Ascending aorta (tissue), 2 donors: ENCODE results near the gene OSM. TPM values are rescaled to one million over a fixed set of nuclear protein-coding genes. Genes with fewer than 3 reads are reported as not detected.

Experiments used
- DNase-seq, 2 donors: peaks; one replicate each; pipeline ENCODE4 v3.0.0-alpha.2; 2019; ENCODE audit warnings: low spot score in 2 of 2
- H3K27ac ChIP-seq, 2 donors: fragments of 200-600 bp; sonication (generic); one replicate each; pipeline ENCODE4 v1.5.1; 2016 to 2017; ENCODE audit warnings: mild to moderate bottlenecking in 1 of 2
- H3K27me3 ChIP-seq: fragments of 200-600 bp; sonication (generic); one replicate; pipeline ENCODE4 v1.5.1; 2017
- H3K36me3 ChIP-seq, 2 donors: fragments of 200-600 bp; sonication (generic); one replicate each; pipeline ENCODE4 v1.5.1; 2016
- H3K4me1 ChIP-seq, 2 donors: fragments of 200-600 bp; sonication (generic); one replicate each; pipeline ENCODE4 v1.5.1; 2016 to 2017; ENCODE audit warnings: mild to moderate bottlenecking in 1 of 2
- H3K4me3 ChIP-seq, 2 donors: fragments of 200-600 bp; sonication (generic); one replicate each; pipeline ENCODE4 v1.5.1; 2016 to 2017; ENCODE audit warnings: mild to moderate bottlenecking in 1 of 2
- H3K9me3 ChIP-seq, 2 donors: fragments of 200-600 bp; sonication (generic); one replicate each; pipeline ENCODE4 v1.5.1; 2016
- intact Hi-C: fragments of 100-400 bp; cut with DNase I; formaldehyde crosslinking; loops from one replicate; pipeline ENCODE4 v1.15.1; 2023
- total RNA-seq: library from RNA; depleted of rRNA; stranded (reverse); fragments of >200 nt; gene quantifications from one replicate; pipeline ENCODE4 v1.1.0, GENCODE V29; 2016
- TF ChIP-seq, protein P1 (sequence below), 3 experiments: fragments of 200-600 bp in 2 of 3; fragments of 450-650 bp in 1 of 3; sonication (generic) in 2 of 3; IDR thresholded peaks; one replicate each; pipeline ENCODE4 v1.5.1; 2016 to 2019; ENCODE audit warnings: antibody characterized with exemption in 3 of 3, mild to moderate bottlenecking in 1 of 3, moderate library complexity in 1 of 3

Gene OSM
- not detected for total RNA-seq

- intact Hi-C loops, result no loop called here
- DNase-seq, result peak; percentile 54 to 83
These were observed at the start of gene OSM for GRCh38 chr22:30266445-30267381. OSM (minus strand) TSS chr22:30266851; CDS start chr22:30266799, 52 bp downstream.

DNA sequence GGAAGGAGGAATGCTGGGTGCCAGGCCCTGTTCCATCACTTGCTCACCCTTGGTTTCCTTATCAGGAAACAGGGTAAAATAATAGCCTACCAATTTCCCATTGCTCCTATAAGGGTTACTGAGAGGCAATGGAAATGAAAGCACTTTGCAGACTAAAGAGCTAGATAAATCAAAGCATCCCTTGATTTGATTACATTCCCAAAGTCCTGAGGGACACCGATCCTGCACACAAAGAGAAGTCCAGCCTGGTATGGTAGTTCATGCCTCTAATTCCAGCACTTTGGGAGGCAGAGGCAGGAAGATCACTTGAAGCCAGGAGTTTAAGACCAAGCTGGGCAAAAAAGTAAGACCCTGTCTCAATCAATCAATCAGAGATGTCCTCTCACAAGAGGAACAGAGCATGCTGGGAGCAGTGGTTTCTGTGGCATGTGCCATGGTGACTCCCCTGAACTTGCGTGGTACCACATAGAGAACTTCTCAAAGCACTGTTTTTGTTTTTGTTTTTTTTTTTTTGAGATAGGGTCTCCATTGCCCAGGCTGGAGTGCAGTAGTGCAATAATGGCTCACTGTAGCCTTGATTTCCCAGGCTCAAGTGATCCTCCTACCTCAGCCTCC is 49.4 kb upstream of the OSM start:
- Histone ChIP-seq H3K27me3 (no peaks in the 10 kb centered on the region), H3K9me3 (no peaks in the 10 kb centered on the region), H3K36me3 (peaks cover 0 to 20% of the 10 kb centered on the region in 2 donors), H3K27ac (peak overlapping the region; percentile 6 to 58), H3K4me3 (no peak overlapping the region), H3K4me1 (peaks cover 15 to 75% of the 10 kb centered on the region in 2 donors)
- no peak for DNase-seq
- TF ChIP-seq, protein P1, sequence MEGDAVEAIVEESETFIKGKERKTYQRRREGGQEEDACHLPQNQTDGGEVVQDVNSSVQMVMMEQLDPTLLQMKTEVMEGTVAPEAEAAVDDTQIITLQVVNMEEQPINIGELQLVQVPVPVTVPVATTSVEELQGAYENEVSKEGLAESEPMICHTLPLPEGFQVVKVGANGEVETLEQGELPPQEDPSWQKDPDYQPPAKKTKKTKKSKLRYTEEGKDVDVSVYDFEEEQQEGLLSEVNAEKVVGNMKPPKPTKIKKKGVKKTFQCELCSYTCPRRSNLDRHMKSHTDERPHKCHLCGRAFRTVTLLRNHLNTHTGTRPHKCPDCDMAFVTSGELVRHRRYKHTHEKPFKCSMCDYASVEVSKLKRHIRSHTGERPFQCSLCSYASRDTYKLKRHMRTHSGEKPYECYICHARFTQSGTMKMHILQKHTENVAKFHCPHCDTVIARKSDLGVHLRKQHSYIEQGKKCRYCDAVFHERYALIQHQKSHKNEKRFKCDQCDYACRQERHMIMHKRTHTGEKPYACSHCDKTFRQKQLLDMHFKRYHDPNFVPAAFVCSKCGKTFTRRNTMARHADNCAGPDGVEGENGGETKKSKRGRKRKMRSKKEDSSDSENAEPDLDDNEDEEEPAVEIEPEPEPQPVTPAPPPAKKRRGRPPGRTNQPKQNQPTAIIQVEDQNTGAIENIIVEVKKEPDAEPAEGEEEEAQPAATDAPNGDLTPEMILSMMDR (IDR thresholded peaks at IDR 0.05), result no peak
- intact Hi-C loops, result no loop called here

More at GRCh38 chr22:30266445-30267381, at the start of gene OSM:
- Histone ChIP-seq H3K4me1 (no peaks in the 10 kb centered on the region), H3K4me3 (peak within 1 kb of the TSS in 1 of 2 donors; percentile 49), H3K27me3 (no peaks in the 10 kb centered on the region), H3K36me3 (no peaks in the 10 kb centered on the region), H3K27ac (peak within 1 kb of the TSS; percentile 49 to 57), H3K9me3 (no peaks in the 10 kb centered on the region)
- TF ChIP-seq, protein P1 (IDR thresholded peaks at IDR 0.05), result no peak

DNA sequence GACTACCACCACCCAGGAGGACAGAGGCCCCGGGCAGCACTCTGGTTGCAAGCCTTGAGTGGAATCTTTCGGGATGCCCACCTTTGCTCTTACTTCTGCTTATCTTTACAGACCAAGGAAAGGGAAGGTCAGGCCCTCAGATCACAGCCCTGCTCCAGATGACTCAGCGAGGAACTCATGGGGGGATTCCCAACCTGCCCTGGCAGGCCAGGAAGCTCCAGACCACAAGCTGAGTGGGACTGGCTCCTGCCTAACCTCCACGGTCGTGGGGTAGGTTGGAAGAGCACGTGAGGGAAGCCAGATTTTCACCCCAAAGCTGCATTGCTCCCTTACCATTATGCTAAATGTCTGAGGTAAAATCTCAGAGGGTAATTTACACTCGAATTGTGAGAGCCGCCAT is 48.3 kb upstream of the OSM start:
- H3K27ac ChIP-seq, result peak overlapping the region; percentile 0 to 58
- H3K27me3 ChIP-seq, result no peaks in the 10 kb centered on the region
- DNase-seq, result no peak
- H3K36me3 ChIP-seq, result peaks cover 0 to 13% of the 10 kb centered on the region in 2 donors
- no peak overlapping the region for H3K4me3 ChIP-seq
- peaks cover 16 to 76% of the 10 kb centered on the region in 2 donors for H3K4me1 ChIP-seq
- H3K9me3 ChIP-seq, result no peaks in the 10 kb centered on the region
- TF ChIP-seq, protein P1 (IDR thresholded peaks at IDR 0.05), result no peak
- intact Hi-C loops, result loop anchor here (5.0 kb wide), 1 partner anchor 107 kb away; no protein-coding TSS in a partner anchor

- TF ChIP-seq, protein P1 (IDR thresholded peaks at IDR 0.05), result no peak
- Histone ChIP-seq H3K27me3 (no peaks in the 10 kb centered on the region), H3K9me3 (no peaks in the 10 kb centered on the region), H3K4me3 (no peak overlapping the region), H3K36me3 (peaks cover 0 to 13% of the 10 kb centered on the region in 2 donors), H3K27ac (peak overlapping the region; percentile 58 to 87), H3K4me1 (peaks cover 22 to 77% of the 10 kb centered on the region in 2 donors)
- intact Hi-C loops, result loop anchor here (5.0 kb wide), 1 partner anchor 109 kb away; no protein-coding TSS in a partner anchor
- DNase-seq, result no peak
These were observed 47.1 kb upstream of the OSM start for GRCh38 chr22:30313527-30314363.

GRCh38 chr22:30312053-30312452 is 45.4 kb upstream of the OSM start:
- Histone ChIP-seq H3K4me1 (peaks cover 22 to 73% of the 10 kb centered on the region in 2 donors), H3K9me3 (no peaks in the 10 kb centered on the region), H3K27me3 (no peaks in the 10 kb centered on the region), H3K27ac (peak overlapping the region; percentile 75 to 87), H3K36me3 (peaks cover 0 to 7% of the 10 kb centered on the region in 2 donors), H3K4me3 (peak overlapping the region in 1 of 2 donors; percentile 48)
- no peak for DNase-seq
- intact Hi-C loops, result loop anchor here (5.0 kb wide), 1 partner anchor 110 kb away; no protein-coding TSS in a partner anchor
- TF ChIP-seq, protein P1 (IDR thresholded peaks at IDR 0.05), result no peak
